GM15510 (cell line): Measurements from ENCODE around the gene KANSL3.

ENCODE experiments used
- POLR2A ChIP-seq: IDR thresholded peaks from 3 replicates; pipeline ENCODE4 v1.6.1; 2011; ENCODE audit warnings: borderline replicate concordance; ENCODE audit not compliant: insufficient read length; ENCODE audit errors: extremely low read depth

The KANSL3 gene

GRCh38 chr2:96601382-96602292 lies 36.5 kb downstream of the KANSL3 start:
- no peak for TF ChIP-seq POLR2A

DNA sequence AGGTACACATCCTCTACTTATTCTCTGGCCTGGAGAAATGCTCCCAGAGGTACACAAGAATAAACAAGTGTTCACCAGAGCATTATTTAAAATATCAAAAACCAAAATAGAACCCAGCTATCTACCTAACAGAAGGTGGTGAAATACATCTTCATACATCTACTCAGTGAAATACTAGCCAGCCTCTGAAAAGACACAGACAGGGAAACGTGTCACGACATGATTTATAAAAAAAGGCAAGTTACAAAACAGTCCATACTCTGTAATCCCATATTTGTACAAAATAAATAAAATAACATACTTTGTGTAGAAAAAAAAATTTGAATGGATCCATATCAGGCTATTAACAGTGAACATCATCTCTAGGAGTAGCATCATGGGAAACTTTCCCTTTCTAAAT lies 38.2 kb downstream of the KANSL3 start:
- no peak for TF ChIP-seq POLR2A

DNA sequence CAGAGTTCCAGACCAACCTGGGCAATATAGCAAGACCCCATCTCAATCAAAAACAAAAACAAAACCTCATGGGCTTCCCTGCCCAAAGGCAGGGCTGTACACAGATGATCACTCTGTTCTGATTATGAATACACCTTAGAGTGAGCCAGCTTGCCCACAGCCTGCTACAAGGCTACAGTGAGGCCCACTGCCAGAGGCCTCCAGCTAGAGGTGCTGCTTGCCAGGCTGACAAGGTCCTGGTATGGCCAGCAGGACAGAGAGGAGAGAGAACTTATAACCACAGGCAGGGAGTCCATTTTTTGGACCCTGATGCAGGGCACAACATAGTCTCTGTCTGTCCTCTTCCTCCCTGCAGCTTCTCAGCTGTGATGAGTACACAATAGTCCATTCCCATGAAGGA lies 41.5 kb downstream of the KANSL3 start:
- TF ChIP-seq POLR2A, result no peak

DNA sequence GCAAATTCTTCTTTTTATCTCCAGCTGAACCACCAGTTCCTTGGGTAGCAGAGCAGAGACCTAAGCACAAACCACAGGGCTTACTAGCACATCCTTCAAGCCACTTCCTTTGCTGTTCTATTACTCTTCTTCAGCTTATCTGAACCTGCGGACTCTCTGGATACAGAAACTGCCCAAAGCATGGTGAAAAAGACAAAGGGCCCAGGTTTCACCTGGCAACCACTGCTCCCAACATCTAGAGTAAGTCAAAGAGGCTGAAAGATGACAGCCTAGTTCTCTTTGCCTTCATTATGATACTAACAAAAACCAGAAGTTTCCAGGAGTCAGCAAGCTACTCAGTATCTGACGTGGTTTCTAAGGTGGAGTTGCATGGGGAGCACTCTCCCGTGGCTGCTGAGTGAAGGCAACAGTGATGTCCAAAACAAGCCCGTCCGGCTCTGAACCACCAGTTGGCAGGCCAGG lies 43.4 kb downstream of the KANSL3 start:
- no peak for TF ChIP-seq POLR2A

DNA sequence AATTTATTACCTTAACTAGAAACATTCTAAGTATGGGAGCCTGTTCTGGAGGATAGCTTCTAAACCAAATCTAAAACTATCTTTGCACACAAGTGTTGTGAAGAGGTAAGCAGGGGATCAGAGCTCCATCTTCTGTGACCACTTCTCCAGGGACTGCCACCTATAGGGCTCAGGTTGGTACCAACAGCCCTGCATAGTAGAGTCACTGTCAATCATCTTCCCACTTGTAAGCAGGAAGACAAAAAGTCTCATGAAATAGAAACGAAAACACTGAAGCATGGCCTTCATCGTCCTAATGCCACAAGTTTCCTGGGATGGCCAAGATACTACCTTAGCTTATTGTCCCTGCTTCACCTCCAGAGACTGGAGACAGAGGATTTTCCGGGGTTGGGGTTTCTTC lies 43.8 kb downstream of the KANSL3 start:
- TF ChIP-seq POLR2A, result no peak

GRCh38 chr2:96591494-96591893 lies 46.6 kb downstream of the KANSL3 start:
- TF ChIP-seq POLR2A, result no peak

DNA sequence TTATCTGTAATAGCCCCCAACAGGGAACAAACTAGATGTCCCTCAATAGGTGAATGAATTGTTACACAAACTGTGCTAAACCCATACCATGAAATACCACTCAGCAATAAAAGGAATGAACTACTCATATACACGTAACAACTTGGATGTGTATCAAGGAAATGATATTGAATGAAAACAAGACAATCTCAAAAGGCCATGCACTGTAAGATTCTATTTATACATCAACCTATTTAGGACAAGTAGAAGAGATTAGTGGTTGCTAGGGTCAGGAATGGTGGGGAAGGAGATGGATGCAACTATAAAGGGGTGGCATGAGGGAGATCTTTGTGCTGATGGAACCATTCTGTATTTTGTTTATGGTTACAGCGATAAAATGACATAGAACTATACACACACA lies 47.1 kb downstream of the KANSL3 start:
- no peak for TF ChIP-seq POLR2A

DNA sequence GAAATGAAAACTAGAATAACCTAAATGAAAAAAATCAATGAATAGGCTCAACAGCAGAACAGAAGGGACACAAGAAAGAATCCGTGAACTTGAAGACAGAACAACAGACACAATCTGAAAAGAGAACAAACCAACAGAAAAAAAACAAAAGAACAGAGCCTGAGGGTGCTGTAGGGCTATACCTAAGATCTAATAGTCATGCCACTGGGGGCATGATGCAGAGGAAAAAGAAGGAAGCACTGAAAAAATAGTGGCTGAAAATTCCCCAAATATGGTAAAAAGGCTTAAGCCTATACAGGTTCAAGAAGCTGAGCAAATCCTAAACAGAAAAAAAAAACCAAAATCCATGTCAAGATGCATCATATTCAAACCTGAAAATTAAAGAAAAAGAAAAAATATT lies 50.3 kb downstream of the KANSL3 start:
- TF ChIP-seq POLR2A, result no peak

GRCh38 chr2:96584017-96584416 lies 54.1 kb downstream of the KANSL3 start:
- TF ChIP-seq POLR2A, result no peak

- TF ChIP-seq POLR2A, result no peak
Observed at GRCh38 chr2:96580771-96581170, 57.3 kb downstream of the KANSL3 start.

GRCh38 chr2:96579422-96579821 lies 58.7 kb downstream of the KANSL3 start:
- no peak for TF ChIP-seq POLR2A

GRCh38 chr2:96578731-96579130 lies 59.4 kb downstream of the KANSL3 start:
- TF ChIP-seq POLR2A, result no peak

DNA sequence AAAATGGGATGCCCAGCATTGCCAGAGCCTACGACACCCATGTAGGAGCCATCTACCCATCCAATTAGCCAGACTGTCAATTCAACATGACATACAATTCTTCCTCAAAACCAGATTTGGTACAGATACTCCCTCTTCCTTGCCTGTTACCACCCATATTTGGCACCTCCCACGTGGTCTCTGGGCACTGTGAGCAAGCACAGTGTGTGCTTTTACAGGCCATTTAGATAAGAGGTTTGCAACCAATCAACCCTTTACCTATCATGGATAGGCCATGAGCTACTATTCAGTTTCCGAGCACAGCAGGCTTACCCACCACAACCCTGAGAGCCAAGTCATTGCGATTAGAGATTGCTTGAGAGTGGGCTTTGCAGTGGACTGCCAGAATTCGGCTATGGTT lies 60.6 kb downstream of the KANSL3 start:
- TF ChIP-seq POLR2A, result no peak

- TF ChIP-seq POLR2A, result no peak
Observed at GRCh38 chr2:96575785-96576456, 62.2 kb downstream of the KANSL3 start.

DNA sequence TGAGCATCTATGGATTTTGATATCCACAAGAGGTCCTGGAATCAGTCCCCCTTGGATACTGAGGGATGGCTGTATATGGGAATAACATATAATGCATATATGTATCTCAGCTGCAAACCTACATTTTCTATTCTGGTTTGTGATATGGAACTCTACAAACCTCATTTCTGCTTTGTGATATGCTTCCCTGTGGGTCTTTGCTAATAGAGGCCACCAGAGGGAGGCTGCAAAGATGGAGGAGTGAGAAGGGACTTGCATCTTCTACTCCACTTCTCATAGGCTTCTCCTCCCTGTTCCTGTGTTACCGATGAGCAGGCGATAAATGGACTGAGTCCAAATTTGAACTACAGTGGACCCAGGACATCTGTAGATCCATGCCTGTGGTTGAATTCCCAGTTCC lies 63.7 kb downstream of the KANSL3 start:
- no peak for TF ChIP-seq POLR2A

DNA sequence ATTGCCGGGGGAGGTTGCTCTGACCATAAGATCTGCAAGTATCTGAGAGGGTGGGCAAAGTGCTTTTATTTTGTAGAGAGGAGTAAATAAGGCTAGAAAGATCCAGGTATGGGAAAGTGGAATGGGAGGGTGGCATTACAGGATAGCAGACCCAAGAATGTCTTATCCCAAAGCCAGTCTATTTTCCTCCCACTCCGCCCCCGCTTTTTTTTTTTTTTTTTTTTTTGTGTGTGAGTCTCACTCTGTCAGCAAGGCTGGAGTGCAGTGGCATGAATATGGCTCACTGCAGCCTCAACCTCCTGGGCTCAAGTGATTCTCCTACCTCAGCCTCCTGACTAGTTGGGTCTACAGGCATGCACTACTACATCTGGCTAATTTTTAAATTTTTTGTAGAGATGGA lies 70.0 kb downstream of the KANSL3 start:
- TF ChIP-seq POLR2A, result no peak
